GM15510 (cell line): ENCODE data around the gene CBFA2T2.

Experiments
- POLR2A ChIP-seq: IDR thresholded peaks from 3 replicates; pipeline ENCODE4 v1.6.1; 2011; ENCODE audit warnings: borderline replicate concordance; ENCODE audit not compliant: insufficient read length; ENCODE audit errors: extremely low read depth

Gene CBFA2T2

DNA sequence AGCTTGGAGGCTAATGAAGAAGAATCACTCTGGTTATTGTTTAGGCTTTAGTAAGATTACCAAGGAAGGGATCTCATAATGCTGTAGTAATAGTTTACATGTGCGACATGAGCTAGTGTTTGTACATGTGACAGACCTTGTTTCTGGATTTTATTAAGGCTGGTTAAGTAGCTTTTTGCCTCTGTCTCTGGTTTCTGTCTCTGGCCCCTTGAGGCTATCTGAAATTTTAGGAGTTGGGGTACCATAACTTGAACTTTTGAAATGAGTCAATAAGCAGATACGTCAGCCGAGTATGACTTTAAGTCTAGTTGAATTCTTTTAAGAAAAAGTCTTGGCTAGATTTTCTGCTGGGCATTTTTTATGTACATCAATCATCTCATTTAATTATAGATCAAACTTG lies 9.5 kb downstream of the CBFA2T2 start:
- TF ChIP-seq POLR2A = no peak

DNA sequence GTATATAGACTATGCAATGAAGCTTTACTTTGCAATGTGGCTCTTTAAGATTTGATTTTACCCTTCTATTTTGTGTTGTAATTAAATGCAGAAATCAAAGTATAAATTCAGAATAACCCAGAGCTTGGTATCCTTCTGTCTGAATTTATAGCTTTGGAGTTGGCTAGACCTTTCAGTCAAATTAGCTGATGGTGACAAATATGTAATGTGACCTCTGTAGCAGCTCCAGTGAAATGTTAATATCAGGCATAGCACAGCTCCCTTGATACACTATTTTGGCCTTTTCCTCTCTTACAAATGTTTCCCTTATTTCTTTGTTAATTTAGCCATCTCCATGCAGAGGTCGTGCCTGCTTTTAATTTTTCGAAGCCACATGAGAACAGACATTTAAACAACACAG lies 11.1 kb downstream of the CBFA2T2 start:
- TF ChIP-seq POLR2A = no peak

DNA sequence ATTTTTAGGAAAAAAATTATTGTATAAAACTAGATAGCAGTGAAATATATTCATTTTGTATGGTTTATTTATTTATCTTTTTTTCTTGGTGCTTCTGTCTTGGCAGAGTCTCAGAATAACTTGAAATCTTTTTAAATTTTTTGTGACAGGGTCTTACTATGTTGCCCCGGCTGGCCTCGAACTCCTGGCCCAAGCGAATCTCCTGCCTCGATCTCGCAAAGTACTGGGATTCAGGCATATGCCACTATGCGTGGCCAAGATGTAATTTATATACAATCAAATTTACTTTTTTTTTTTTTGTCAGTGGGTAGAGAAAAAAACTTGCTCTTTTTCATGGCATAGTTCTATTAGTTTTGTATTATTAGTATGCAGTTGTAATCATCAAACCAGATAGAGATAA lies 13.7 kb downstream of the CBFA2T2 start:
- TF ChIP-seq POLR2A = no peak

DNA sequence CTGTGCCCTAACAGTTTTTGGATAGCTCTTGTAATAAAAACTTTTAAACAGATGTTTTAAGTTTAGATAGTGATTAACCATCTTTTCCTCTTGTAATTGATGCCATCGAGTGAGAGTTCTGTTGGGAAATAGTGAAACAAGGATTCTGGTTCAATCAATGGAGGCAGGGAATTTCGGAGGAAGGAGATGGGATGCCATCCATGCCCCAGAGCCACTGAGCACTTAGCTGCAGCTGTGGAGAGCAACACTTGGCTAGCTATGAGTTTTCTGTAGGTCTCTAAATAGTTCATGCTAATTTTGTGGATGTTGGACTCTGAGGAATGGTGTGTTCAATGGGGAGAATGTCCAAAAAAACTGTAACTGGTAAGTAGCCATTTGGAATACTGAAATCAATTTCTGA lies 16.7 kb downstream of the CBFA2T2 start:
- no peak for TF ChIP-seq POLR2A

DNA sequence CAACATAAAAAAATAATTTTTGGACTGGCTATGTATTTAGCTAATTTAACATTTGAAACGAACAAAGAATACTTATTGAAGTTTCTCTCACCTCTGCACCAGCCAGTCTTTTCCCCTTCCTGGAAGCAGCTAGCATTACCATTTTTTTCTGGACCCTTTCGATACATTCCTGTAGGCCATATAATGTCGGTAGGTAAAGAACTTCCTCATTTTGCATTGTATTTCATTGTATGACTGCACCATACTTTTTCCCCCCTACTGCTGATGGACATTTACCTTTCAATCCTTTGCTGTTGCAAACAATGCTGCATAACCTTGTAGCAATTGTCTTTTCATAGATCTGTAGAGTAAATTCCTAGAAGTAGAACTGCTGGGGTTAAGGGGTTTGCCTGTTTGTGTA lies 17.6 kb downstream of the CBFA2T2 start:
- TF ChIP-seq POLR2A = no peak

DNA sequence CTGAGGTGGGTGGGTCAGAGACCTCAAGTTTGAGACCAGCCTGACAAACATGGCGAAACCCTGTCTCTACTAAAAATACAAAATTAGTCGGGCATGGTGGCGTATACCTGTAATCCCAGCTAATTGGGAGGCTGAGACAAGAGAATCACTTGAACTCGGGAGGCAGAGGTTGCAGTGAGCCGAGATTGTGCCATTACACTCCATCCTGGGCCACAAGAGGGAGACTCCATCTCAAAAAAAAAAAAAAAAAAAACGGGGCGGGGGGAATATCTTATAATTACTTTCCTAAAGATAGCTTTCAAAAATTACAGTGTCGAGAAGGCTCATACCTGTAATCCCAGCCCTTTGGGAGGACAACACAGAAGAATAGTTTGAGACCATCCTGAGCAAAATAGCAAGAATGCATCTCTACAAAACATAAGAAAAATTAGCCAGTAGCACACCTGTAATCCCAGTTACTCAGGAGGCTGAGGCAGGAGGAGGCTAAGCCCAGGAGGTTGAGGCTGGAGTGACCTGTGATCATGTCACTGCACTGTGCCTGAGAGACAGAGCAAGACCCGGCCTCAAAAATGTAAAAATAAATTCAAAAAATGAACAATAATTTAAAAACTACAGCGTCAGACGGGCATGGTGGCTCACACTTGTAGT lies 25.8 kb downstream of the CBFA2T2 start:
- TF ChIP-seq POLR2A = no peak

DNA sequence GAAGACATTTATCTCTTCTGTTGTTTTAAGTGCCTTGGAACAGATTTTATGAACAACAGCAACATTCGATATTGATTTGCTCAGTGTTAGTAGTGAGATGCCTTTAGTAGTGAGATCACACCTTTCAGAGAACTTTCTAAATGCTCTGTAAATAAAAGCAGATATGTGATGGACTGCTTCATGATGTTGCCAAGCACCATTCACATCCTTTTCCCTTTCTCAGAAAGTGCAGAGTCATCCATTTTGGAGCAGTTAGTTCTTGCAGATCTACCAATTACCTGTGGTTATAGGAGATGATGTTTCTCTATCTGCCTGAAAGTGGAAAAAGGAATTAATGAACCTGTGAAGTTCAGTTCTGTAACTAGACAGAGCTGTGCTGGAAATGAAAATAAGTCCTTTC lies 27.0 kb downstream of the CBFA2T2 start:
- TF ChIP-seq POLR2A = no peak

DNA sequence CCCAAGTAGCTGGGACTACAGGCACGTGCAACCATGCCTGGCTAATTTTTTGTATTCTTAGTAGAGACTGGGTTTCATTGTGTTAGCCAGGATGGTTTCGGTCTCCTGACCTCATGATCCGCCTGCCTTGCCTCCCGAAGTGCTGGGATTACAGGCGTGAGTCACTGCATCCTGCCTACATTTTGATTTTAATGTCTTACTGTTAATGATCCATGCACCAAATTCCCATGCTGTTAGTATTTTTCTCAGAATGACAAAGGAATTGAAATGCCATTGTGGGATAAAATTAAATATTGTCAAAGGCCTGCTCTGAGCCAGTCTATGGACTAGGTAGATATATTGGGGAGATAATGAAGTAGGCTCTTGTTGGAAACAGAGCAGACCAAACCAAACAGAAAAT lies 28.2 kb downstream of the CBFA2T2 start:
- no peak for TF ChIP-seq POLR2A

DNA sequence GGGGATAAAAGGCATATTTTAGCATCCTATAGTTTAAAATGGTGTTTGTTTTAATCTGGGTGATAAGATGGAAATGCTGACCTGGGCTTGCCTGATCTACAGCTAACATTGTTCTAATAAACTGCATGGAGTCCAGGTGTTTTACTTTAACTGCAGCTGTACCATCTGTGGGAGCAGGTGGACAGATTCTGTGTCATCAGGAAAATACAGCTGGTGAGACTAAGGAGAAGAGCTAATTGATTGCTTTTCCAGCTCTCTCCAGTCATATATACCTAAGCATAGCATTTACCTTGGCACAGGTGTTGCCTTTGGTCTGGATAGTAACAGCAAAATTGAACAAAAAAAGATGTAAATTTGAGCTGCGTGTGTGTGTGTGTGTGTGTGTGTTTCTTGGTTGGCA lies 31.6 kb downstream of the CBFA2T2 start:
- no peak for TF ChIP-seq POLR2A

DNA sequence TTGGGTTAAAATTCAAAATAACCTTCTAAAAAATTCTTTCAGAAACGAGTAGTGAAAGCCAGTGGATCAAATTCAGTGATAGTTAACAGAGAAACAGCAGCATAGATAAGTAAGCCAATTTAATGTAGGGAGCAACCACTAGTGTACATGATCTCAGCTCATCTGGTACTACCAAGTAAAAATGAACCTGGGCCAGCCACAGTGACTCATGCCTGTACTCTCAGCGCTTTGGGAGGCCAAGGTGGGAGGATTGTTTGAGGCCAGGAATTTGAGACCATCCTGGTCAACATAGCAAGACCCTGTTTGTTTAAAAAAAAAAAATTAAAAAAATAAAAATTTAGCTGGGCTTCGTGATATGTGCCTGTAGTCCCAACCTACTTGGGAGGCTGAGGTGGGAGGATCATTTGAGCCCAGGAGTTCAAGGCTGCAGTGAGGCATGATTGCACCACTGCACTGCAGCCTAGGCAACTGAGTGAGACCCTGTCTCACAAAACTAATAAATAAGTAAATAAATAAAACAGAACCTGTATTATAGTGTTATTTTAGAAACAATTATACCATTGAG lies 32.4 kb downstream of the CBFA2T2 start:
- TF ChIP-seq POLR2A = no peak

DNA sequence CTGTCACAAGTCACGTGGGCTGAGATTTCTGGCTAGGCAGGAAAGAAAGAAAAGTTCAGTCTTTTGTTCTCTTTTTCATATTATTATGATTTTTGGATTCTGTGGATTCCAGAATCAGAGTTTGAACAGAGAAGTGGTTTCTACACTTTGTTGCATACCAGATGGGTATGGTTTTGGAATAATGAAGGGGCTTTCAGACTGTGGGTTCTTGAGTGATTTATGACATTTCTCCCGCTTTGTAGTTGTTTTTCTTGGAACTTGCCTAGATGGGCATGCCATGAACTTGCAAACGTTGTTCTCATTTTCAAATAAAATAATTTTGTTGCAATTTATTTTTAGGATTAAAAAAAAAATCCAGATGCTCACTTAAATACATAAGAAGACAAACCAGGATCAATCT lies 34.4 kb downstream of the CBFA2T2 start:
- no peak for TF ChIP-seq POLR2A

DNA sequence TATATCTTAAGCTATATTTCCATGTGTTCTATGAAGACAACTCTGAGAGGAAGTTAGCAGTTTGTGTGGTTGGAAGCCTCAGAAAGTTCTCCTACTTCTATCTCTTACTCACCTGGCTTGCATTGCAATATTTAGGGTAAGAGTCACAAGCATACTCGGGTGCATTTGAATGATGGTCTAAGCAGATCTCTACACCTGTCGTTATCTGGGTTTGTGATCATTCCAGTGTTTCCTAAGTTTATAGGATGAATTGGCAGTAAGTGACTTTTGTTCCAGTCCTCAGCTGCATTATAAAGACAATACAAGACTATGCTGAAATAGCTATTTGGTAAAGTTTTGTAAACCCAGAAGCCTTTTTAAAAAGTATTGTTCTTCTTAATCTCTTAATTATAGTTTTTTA lies 36.9 kb downstream of the CBFA2T2 start:
- TF ChIP-seq POLR2A = no peak

DNA sequence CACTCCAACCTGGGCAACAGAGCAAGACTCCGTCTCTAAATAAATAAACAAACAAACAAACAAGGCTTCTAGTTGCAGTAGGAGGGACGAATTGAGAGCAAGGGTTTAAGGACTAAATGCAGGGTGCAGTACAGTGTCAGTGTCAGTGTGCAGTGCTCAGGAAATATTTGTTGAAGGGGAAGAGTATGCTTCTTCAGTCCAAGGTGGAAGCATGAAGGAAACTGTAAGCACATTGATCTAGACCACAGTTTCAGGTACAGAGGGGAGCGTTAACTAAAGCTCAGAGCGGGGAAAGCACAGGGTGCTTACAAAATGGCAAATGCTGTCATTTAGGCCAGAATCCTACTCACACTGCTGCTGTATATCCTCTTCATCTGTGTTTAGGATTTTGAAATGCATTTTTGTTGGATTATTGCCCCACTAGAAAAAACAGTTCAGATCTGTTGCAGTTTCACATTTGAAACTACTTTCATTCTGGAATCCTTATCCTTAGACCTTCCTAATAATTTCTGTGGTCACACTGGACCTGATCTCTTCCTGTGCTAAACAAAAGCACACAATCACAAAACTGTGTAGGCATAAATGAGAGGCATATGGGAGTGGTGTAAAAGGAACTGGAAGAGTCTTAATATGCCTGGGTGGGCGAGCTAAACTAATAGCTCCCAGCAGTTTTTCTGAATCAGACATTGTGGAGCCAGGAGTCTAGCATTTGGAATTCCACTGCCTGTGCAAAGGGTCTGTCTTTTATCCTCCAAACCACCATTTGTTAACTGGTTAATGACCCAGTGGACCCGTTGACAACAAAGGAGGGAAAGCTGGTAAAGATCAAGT lies 41.4 kb downstream of the CBFA2T2 start:
- TF ChIP-seq POLR2A = no peak

DNA sequence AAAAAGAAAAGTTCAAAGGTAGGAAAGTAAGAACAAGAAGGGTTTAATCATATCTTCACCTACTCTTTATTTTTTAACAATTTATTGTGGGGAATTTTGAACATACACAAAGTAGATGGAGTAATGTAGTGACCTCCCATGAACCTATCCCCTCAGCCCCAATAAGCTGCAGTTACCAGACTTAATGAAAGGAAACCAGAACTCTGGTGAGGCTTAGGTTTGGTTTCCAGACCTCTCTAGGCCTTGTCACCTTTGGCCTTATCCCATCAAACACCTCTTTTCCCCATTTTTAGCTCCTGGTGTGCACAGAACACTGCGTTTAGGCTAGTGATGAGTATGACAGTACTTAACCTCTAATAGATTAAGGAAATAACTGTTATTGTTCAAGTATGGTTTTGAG lies 42.0 kb downstream of the CBFA2T2 start:
- TF ChIP-seq POLR2A = no peak

DNA sequence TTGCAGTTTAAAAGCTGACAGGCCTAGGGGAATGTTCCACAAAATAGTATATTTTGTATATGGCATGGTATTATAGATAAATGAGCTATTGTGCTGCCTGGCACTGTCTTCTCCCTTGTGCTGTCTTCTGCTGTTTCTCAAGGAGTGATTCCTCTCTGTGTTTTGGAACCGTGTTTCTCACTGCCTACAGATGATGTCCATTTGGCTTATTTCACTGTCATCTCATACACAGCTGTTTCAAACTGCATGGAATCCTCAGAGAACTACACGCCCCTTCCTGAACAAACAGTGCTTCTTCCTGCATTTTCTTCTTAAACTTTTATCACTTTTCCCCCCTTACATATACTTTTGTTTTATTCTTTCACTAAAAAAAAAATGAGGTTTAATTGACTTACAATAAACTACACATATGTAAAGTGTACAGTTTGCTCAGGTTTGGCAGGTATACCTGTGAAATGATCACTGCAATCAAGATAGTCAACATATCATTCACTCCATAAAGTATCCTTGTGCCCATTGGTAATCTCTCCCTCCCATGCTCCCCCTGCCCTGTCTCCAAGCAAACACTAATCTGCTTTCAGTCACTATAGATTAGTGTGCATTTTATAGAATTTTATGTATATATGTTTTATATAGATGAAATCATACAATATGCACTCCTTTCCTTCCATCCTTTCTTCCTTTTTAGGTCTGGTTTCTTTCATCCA lies 43.0 kb downstream of the CBFA2T2 start:
- TF ChIP-seq POLR2A = no peak
